ENCODE measurements around the gene BIN1. TPM values are rescaled to one million over a fixed set of nuclear protein-coding genes. Genes with fewer than 3 reads are reported as not detected.

Gene BIN1
- total RNA-seq, 1 experiment from 2014 or later: 87.5 TPM

DNA sequence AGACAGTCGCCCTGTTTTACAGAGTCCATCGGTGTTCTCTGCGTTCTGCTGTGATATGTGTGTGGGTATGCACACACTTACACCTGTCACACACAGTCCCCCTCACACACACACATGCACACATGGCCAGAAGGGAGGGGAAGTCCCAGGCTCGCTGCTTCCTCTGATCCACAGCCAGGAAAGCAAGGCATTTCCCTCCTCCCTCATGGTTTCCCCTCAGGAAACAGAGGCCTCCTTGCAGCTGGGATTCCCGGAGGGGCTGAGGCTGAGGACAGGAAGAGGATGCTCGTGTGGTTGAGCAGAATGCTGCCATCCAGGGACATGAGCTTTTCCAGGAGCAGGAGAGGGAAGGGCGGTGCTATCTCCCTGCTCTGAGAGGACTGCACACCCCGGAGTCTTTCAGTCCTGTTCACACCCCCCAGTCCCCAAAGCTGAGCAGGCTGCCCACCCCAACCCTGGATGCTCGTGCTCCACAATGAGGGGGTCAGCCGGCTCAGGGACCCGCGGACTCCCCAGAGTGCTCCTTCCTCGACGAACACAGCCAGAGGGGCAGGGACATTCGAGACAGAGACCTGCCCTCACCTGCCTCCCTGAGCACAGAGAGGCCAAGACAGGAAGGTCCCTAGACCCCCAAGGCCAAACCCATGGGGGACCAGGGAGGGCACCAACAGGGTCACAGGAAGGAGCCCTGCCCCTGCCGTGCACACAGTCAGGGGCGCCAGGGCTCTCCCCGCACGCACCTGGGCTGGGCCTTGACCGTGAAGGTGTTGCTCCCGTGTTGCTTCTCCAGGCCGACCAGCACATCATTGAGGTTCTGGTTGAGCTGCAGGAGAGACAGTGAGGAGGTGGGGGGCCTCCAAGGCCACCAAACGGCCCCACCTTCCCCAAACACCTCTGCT lies 45.3 kb downstream of the BIN1 start:
- Histone ChIP-seq H3K36me3 (ENCODE audit: low read depth) (no peaks in the 10 kb centered on the region; the same call in 1 of the 2 replicates), H3K9me3 (ENCODE audit: insufficient read depth, low read depth) (no peaks in the 10 kb centered on the region), H3K79me2 (ENCODE audit: low read depth) (no peaks in the 10 kb centered on the region), H3K27me3 (ENCODE audit: insufficient read depth, low read depth) (no peaks in the 10 kb centered on the region), H3F3A (ENCODE audit: insufficient read depth, low read depth) (peaks cover 12% of the 10 kb centered on the region), H3K4me1 (replicated peaks; ENCODE audit: insufficient read depth) (peaks cover 26% of the 10 kb centered on the region), H2AFZ (no peak overlapping the region), H3K4me2 (no peak overlapping the region), H3K9me2 (ENCODE audit: insufficient read depth) (no peaks in the 10 kb centered on the region), H3K4me3 (no peak overlapping the region), H3K27ac (no peak overlapping the region), H4K20me1 (ENCODE audit: insufficient read depth) (no peaks in the 10 kb centered on the region)
- TF ChIP-seq, protein P1, sequence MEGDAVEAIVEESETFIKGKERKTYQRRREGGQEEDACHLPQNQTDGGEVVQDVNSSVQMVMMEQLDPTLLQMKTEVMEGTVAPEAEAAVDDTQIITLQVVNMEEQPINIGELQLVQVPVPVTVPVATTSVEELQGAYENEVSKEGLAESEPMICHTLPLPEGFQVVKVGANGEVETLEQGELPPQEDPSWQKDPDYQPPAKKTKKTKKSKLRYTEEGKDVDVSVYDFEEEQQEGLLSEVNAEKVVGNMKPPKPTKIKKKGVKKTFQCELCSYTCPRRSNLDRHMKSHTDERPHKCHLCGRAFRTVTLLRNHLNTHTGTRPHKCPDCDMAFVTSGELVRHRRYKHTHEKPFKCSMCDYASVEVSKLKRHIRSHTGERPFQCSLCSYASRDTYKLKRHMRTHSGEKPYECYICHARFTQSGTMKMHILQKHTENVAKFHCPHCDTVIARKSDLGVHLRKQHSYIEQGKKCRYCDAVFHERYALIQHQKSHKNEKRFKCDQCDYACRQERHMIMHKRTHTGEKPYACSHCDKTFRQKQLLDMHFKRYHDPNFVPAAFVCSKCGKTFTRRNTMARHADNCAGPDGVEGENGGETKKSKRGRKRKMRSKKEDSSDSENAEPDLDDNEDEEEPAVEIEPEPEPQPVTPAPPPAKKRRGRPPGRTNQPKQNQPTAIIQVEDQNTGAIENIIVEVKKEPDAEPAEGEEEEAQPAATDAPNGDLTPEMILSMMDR (conservative IDR thresholded peaks at IDR 0.05): no peak
- TF ChIP-seq EZH2 (IDR thresholded peaks at IDR 0.05; ENCODE audit: low read depth): no peak
- ChIA-PET POLR2A (ENCODE audit: unreplicated experiment) (no interaction called here), CTCF (no interaction called here)
- no peak for DNase-seq
- no TSS peak for BruUV-seq (replicated peaks)
- intact Hi-C loops (cut with micrococcal nuclease; ENCODE audit: unreplicated experiment): loop anchor here (10.0 kb wide), 1 partner anchor 343 kb away; no protein-coding TSS in a partner anchor

DNA sequence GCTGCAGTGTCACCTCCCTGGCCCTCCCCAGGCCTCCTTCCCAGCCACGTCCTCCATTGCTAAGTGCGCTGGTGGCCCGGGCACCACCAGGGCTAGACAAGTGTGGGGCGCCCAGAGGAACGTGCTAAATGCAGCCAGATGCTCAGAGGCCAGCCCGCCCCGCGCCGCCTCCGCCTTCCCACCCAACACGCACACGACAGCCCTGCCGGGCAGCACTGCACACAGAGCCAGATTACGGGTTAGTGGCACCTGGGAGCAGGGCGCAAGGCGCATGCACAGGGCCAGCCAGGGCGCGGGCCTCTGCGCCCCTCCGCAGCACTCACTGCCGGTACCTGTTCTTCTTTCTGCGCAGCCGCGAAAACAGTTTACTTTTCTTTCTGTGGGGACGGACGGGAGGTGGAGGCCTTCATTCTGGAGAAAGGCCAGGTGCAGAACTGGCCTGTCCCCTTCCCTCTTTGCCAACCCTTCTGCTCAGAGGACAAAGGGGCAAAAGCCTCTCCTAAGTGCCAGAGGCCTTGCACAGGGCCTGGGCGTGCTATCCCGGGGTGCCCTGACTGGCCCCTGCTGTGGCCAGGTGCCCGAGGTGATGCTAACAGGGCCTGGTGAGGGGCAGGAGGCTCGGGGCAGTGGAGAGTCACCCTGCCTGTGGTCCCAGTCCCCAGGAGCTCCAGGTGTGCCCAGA lies 46.5 kb downstream of the BIN1 start:
- no TSS peak for BruUV-seq (replicated peaks)
- H3F3A ChIP-seq (ENCODE audit: insufficient read depth, low read depth): peaks cover 9% of the 10 kb centered on the region

DNA sequence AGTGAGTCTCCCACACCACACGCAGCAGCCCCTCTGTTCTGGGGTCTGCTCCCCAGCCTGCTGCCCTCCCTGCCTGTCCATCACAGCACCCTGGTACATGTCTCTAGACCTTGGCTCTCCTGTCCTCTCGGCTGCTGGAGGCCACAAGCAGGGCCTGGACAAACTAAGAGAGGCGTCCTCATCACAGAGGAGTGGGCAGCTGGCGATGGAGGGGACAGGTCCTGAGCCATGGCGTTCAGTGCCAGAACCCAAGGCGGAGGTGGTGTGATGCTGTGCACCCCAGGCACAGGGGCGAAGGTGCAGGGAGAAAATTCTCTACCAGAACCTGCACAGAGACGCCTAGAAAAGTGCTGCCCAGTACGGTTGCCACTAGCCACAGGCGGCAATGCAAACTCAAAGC lies 47.4 kb downstream of the BIN1 start:
- Histone ChIP-seq H3K9me2 (ENCODE audit: insufficient read depth) (no peaks in the 10 kb centered on the region), H3K79me2 (ENCODE audit: low read depth) (no peaks in the 10 kb centered on the region), H3K4me1 (replicated peaks; ENCODE audit: insufficient read depth) (peaks cover 13% of the 10 kb centered on the region), H3K4me2 (no peak overlapping the region), H3F3A (ENCODE audit: insufficient read depth, low read depth) (peaks cover 5% of the 10 kb centered on the region), H3K27me3 (ENCODE audit: insufficient read depth, low read depth) (no peaks in the 10 kb centered on the region), H2AFZ (no peak overlapping the region), H3K36me3 (ENCODE audit: low read depth) (no peaks in the 10 kb centered on the region; the same call in 1 of the 2 replicates), H4K20me1 (ENCODE audit: insufficient read depth) (no peaks in the 10 kb centered on the region), H3K27ac (no peak overlapping the region), H3K9me3 (ENCODE audit: insufficient read depth, low read depth) (no peaks in the 10 kb centered on the region), H3K4me3 (no peak overlapping the region)
- ChIA-PET CTCF (no interaction called here), POLR2A (ENCODE audit: unreplicated experiment) (no interaction called here)
- BruUV-seq (replicated peaks): no TSS peak
- DNase-seq: no peak
- intact Hi-C loops (cut with micrococcal nuclease; ENCODE audit: unreplicated experiment): no loop called here
- TF ChIP-seq EZH2 (IDR thresholded peaks at IDR 0.05; ENCODE audit: low read depth): no peak
- TF ChIP-seq, protein P1 (conservative IDR thresholded peaks at IDR 0.05): no peak

More for the DNA sequence above, 46.5 kb downstream of the BIN1 start:
- H3K4me1 ChIP-seq (replicated peaks; ENCODE audit: insufficient read depth): peaks cover 18% of the 10 kb centered on the region
- H3K4me3 ChIP-seq: no peak overlapping the region
- H3K9me2 ChIP-seq (ENCODE audit: insufficient read depth): no peaks in the 10 kb centered on the region
- no peak for TF ChIP-seq EZH2 (IDR thresholded peaks at IDR 0.05; ENCODE audit: low read depth)
- TF ChIP-seq, protein P1 (conservative IDR thresholded peaks at IDR 0.05): no peak
- no peak overlapping the region for H3K4me2 ChIP-seq
- no peaks in the 10 kb centered on the region for H3K79me2 ChIP-seq (ENCODE audit: low read depth)
- H3K27ac ChIP-seq: no peak overlapping the region
- H4K20me1 ChIP-seq (ENCODE audit: insufficient read depth): no peaks in the 10 kb centered on the region
- no peak for DNase-seq
- ChIA-PET POLR2A (ENCODE audit: unreplicated experiment) (no interaction called here), CTCF (no interaction called here)
- no peaks in the 10 kb centered on the region for H3K27me3 ChIP-seq (ENCODE audit: insufficient read depth, low read depth)
- H2AFZ ChIP-seq: no peak overlapping the region
- no peaks in the 10 kb centered on the region for H3K9me3 ChIP-seq (ENCODE audit: insufficient read depth, low read depth)
- H3K36me3 ChIP-seq (ENCODE audit: low read depth): no peaks in the 10 kb centered on the region; the same call in 1 of the 2 replicates
- intact Hi-C loops (cut with micrococcal nuclease; ENCODE audit: unreplicated experiment): loop anchor here (10.0 kb wide), 1 partner anchor 344 kb away; no protein-coding TSS in a partner anchor

All from PC-9 (cell line).